Pulmonary artery endothelial cell (primary cell): ENCODE measurements around the gene NPW. TPM values are rescaled to one million over a fixed set of nuclear protein-coding genes. Genes with fewer than 3 reads are reported as not detected.

Experiments
- DNase-seq: peaks from one replicate; pipeline ENCODE4 v3.0.0-alpha.2; 2011; ENCODE audit warnings: low read depth, low spot score
- total RNA-seq: library from RNA; depleted of rRNA; stranded (reverse); fragments of >200 nt; gene quantifications from 2 replicates; pipeline ENCODE4 v1.2.3, GENCODE V29; 2014

The NPW gene
- total RNA-seq, 1 donor from 2014 or later: 0.33 TPM

DNA sequence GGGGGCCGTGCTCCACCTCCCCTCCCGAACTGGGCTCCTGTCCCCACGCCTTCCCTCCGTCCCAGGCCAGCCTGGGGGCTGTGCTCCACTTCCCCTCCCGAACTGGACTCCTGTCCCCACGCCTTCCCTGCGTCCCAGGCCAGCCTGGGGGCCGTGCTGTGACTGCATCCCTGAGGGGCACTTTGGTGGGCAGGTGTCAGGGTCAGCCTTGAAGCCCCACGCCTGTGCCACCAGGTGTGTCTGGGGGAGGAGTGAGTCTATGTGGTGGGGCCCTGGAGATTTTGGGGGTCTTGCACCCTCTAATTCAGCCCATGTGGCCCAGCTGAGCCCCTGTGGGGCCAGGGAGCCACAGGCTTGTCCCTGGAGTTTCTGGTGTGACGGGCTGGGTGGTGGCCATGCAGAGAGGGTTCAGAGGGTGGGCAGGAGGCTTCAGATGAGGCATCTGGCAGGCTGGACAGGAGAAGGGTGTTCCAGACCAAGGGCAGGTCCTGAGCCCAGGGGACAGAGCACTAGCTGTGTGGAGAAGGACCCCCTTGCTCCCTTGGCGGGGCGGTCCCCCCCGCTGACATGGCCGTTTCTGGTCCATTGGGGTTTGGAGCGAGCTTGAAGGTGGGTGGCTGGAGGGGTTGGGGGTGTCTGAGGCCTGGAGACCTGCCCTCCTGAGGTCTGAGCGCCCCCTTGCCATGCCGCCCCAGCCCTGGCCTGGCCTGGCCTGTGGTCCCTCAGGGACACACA is 15.3 kb downstream of the NPW start:
- DNase-seq: no peak

DNA sequence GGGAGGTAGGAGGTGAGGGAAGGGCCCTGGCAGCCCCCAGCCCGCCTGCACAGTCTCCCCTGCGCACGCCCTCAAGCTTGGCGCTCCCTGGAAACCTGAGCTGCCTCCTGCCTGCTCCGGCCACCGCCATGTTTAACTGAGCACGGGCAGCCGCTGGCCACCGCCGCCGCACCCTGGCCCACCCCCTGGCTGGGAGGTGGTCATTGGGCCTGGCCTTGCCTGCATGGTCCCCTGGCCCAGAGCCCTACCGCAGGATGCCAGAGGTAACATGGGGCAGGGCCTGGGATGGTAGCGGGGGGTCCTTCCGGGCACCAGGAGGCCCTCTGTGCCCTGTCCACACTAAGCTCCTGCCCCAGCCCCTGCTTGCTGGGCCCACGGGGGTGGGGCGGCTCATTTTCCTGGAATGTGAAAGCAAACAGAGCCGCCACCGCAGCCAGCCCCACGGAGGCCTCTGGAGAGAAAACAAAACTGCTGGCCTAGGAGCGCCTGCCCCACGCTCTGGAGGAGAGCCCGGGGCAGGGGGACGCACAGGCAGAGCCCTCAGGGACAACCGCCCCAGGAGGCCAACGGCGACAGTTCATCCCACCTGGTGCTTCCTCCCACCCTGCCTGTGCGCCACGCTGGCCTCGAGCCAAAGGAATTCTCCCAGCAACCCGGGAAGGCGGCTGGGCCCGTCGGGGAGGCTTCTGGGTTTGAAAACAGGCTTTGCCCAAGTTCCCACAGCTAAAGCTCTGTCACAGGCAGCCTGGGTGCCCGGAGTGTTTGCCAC is 16.0 kb downstream of the NPW start:
- no peak for DNase-seq

DNA sequence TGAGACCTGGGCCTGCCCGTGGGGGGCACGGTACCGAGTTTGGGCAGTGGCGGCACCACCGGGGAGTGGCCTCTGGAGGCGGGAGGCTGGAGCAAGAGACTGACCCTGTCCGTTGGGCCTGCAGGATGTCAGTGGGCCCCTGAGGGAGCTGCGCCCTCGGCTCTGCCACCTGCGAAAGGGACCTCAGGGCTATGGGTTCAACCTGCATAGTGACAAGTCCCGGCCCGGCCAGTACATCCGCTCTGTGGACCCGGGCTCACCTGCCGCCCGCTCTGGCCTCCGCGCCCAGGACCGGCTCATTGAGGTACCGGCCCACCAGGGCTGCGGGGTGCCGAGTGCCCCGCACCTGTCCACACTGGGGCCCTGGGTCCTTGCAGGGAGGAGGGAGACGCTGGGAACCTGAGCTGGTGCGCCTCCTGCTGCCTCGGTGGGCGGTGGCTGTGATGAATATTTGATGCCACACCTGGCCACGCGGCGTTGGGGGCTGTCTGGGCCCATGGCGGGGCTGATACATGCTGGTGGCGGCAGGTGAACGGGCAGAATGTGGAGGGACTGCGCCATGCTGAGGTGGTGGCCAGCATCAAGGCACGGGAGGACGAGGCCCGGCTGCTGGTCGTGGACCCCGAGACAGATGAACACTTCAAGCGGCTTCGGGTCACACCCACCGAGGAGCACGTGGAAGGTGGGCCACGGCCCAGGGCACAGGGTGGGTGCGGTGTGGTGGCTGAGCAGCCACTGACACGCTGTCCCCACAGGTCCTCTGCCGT is 16.8 kb downstream of the NPW start:
- DNase-seq: no peak

DNA sequence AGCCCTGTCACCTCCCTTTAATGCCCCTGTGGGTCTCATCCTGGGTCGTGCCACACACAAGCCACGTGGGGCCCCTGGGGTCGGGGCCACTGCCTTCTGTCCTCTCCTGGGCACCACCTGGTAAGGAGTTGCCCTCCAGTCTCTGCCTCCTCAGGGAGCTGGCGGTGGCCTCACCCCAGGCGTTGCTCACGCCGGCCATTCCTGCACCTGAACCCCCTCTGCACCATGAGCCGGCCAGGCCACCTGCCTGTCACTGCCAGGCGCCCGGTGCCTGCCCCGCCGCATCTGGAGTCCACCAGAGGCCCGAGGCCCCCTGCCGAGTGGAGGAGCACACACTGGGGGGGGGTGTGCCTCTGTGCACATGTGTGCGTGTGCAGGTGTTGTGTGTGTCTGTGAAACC is 17.5 kb downstream of the NPW start:
- DNase-seq: no peak

DNA sequence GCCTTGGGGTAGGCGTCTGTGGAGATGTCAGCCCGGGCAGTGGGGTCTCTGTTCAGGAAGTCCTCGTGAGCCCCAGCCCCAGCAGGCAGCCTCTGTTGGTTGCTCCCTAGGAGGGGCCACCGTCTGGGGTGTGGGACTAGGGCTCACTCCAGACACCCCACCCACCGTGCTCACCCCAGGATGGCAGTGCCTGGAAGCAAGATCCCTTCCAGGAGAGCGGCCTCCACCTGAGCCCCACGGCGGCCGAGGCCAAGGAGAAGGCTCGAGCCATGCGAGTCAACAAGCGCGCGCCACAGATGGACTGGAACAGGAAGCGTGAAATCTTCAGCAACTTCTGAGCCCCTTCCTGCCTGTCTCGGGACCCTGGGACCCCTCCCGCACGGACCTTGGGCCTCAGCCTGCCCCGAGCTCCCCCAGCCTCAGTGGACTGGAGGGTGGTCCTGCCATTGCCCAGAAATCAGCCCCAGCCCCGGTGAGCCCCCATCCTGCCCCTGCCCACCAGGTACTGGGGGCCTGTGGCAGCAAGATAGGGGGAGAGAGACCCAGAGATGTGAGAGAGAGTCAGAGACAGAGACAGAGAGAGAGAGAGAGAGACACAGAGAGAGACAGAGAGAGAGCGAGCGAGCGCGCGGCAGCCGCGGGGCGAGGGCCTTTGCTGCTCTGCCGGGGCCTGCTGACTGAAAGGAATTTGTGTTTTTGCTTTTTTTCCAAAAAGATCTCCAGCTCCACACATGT is 18.2 kb downstream of the NPW start:
- no peak for DNase-seq

DNA sequence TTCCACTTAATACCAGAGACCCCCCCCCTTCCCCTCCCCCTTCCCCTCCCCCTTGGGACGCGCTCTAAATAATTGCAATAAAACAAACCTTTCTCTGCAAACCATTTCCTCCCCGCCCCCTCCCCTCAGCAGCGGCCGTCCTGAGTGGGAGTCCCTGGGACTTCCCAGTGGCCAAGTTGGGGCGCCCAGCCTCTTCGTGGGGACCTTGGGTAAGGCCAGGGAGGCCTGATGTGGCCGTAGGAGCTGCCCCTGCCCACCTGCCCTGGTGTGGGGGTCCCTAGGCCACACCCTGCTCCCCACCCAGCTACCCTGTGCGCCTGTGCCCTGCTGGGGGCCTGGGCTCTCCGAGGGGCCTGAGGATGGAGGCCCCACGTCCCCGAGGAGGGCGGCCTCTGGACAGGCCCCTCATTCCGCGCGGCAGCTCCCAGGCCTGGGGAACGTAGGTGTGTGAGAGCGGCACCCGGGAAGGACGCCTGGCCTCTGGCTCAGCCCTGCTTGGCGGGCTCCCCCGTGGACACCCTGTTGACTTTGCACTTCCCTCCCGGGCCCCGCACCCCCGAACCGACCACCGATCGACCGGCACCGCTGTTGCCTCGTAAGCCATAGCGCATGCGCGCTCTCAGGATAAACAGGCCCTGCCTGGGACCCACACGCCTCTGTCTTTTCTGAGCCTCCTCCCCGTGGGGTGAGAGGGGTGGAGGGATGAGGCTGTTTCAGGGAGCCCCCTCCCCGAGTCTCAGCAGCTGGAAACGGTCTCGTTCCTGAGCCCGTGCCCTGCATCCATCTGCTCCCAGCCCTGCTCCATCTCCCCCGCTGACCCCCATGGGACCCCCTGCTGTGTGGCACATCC is 19.0 kb downstream of the NPW start:
- DNase-seq: no peak

DNA sequence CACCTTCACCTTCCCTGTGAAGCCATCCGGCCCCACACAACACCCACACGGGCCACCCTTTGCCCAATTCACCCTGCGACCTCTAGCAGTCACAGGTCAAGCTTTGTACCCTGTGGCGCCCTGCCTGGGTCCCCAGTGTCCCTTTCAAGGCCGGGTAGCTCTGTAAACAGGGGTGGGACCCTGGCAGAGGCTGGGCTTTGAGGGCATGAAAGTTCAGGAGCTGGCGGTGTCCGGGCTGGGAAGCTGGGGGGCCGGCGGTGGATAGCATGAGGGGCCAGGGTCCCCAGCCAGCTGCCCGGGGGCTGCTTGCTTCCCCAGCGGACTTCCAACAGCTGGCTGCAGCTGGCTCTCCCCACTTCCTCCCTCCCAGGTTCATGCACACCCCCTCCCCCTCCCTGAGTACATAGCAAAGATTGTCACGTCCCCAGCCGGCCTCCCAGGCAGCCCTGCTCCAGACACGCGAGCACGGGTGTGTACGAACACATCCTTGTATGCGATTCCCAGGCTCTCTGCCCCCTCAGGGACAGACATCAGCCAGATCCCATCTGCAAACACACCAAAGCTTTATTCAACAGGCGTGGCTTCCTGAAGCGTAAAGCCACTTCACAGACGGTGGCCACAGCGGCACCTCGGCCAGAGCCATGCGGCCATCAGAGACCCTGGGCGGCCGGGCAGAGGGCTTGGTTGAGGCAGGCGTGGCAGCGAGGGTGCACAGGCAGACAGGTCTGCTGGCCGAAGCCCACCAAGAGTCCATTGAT is 19.9 kb downstream of the NPW start:
- no peak for DNase-seq

DNA sequence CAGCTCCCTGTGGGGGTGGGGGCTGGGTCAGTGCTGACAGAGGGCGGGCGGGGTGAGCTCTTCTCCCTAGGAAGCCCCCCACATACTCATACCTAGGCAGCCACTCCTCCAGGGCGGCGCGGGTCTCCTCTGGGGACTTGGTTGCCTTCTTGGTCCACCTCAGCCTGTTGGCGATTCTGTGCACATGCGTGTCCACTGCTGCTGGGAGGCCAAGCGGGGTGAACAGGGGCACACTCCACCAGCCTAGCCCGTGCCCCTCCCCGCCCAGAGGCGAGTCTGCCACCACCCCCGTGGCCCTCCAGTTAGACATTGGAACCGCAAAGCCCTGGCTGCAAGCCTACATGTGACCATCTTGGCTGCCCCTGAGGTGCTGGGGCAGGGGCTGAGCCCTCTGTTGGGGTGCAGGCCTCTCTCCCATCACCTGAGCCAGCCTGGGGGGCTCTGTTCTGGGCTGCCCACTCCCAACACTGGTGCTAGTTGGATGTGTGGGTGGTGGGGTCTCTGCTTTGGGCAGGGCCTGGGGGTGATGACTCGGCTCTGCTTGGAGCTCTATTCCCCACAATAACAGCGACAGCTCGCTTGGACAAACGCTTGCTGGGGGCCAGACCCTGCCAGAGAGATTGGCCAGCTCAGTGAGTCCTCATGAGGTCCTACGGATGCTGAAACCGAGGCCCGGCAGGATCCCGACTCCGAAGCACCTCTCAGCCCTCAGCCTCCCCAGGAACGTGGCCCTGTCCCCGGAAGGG is 20.6 kb downstream of the NPW start:
- no peak for DNase-seq

DNA sequence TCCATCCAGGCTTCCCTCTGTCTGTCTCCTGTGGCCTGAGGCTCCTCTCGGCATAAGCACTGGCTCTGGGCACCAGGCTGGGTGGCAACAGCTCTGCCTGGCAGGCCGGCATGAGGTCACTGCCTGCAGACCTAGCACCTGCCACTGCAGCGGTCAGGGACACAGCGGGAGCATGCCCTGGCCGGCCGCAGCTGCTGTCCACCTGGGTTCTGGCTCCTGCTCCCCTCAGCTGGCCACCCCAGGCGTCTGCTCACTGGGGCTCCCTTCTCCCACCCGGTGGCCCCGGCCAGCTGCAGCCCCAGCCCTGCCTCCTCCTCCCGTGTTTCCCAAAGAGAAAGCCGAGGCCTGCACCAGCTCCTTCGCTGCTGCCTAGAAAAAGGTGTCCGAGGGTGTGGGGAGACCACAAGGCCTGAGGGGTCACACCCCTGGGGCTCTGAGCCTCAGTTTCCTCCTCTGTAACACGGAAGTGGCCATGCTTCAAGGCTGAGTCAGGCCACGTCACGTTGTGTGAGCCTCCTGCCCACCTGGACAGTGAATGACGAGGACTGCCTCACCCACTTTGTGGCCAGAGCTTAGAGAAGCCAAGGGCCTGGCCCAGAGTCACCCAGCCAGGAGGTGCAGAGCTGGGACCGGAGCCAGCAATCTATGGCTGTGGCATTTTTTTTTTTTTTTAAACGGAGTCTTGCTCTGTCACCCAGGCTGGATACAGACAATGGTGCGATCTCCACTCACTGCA is 21.4 kb downstream of the NPW start:
- DNase-seq: no peak

DNA sequence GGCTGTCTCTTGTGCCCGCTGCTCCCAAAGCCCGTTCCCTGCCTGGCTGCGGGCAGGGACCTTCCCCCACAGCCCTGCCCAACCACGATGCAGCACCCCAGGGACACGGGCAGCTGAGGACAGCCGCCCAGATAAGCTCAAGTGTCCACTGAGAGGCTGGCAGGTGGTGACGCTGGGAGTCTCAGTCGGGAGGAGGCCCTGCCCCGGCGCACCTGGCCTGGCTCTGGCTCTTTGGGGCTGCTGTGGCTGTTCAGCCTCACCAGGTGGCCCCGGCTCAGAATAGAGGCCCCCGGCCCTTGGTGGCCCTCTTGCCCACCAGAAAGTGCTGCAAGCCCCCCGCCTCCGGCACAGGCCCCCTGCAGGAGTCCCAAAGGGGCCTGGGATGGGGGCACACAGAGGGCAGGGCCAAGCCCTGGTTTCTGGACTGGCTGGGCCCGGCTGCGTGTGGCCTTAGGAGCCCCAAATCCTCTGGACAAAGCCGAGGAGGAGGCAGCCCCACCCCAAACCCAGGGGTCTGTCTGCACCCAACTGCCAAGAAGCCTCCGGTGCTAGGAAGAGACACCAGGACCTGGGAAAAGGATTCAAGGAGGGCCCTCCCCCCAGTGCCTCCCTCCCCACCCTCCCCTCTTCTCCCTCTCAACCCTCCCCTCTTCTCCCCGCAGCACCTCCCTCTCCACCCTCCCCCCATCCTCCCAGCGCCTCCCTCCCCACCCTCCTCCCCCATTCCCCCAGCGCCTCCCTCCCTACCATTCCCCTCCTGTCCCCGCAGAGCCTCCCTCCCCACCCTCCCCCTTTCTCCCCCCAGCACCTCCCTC is 22.8 kb downstream of the NPW start:
- DNase-seq: no peak

DNA sequence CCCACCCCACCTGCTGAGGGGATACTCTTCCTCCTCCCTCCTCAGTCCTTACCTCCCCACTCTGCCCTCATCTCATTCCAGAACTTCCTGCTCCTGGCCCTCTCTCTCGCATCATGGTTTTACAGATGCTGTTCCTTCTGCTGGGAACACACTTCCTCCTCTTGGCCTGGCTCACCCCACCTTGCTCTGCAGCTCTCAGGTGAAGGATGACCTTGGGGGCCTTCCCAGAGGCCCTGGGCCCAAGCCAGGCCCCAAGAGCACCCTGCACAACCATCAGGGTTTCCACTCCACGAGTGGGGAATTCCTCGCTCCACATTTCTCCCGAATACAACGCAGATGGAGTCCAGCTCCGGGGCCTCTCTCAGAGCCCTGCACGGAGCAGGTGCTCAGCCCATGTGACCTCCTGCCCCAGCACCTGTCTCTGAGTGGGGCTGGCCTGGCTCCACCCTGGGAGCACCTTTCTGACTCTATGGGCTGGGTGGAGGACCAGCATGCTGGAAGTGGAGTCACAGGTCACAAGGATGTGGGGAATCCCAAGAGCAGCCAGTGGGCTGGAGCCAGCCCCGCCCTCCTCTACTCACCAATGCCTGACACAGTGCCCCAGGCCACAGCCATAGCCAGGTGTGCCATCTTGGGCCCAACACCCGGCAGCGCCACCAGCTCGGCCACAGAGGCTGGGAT is 23.5 kb downstream of the NPW start:
- no peak for DNase-seq

DNA sequence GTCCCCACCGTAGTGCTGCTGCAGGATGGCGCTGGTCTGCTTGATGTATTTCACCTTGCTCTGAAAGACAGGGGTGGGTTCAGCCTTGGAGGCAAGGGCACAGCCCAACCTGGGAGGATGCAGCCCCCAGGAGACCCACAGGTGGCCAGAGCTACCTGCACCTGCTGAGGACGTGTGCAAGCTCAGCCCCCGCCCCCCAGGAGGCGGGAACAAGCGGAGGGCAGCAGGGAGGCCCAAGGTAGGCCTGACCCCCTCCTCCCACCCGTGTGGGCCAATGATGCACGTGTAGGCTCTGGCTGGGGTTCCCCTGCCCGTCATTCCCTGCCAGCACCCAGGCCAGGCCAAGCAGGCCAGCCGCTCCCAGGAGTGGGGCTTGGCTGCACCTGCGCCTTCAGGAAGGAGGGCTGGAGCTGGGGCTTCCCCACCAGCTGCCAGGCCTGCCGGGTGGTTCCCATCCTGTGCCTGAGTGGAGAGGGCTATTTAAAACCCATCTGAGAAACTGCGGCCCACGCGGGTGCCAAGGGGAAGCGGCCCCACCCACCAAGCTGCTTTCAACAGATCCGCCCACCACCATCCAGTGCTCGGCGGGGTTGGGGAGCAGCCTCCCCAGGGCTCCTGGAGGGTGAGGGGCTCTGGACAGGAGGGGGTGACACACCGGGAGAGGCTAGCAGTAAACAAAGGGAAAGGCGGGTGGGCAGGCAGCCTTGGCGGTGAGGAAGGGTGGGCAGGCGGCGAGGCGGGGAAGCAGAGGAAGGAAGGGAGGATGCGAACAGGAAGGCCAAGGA is 24.3 kb downstream of the NPW start:
- DNase-seq: no peak

DNA sequence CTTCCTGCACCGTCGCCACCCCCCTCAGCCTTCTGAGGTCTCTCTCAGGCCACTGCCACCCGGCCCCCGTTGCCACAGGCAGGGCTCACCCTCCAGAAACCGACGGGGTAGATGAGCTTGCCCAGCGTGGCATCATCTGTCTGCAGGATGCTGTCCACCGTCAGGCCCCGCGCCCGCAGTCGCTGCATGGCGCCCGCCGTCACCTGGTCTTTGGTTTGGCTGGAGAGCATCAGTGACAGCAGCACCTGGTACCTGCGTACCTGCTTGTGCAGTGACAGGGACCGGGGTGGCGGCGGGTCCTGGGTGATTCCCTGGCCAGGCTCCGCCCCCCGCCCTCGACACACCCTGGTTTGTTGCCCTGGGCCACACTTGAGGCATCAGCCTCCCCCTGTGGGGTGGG is 25.0 kb downstream of the NPW start:
- no peak for DNase-seq

DNA sequence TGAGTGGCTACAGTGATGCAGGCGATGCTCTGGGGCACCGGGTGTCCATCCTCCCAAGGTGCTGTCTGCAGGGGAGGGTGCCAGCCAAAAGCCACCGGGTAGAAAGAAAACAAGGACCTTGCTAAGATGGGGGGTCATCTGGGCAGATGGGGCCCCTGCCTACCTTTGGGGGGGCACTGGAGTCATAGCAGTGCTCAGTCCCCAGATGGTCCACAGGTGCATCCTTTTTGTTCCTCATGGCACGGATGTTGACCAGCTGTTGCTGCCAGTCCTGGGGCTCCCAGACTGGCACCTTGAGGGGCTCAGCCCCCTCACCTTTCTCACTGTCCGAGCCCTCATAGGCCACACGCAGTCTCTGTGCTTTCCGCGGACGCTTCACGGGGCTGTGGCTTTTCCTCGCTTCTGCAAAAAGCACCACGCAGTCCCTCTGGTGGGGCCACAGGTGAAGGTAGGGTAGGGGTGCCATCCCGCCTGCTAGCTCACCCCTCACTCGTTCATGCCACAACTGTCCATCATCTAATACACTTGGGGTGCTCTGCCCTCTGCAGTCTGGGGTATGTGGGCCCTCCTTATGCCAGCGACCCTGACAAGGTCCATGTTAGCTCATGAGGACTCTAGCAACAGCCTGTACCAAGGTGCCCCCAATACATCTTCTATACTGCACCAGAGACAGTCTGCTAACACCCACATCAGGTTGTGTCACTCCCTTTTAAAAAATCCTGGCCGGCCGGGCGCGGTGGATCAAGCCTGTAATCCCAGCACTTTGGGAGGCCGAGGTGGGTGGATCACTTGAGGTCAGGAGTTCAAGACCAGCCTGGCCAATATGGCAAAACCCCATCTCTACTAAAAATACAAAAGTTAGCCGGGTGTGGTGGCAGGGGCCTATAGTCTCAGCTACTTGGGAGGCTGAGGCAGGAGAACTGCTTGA is 26.6 kb downstream of the NPW start:
- DNase-seq: no peak

DNA sequence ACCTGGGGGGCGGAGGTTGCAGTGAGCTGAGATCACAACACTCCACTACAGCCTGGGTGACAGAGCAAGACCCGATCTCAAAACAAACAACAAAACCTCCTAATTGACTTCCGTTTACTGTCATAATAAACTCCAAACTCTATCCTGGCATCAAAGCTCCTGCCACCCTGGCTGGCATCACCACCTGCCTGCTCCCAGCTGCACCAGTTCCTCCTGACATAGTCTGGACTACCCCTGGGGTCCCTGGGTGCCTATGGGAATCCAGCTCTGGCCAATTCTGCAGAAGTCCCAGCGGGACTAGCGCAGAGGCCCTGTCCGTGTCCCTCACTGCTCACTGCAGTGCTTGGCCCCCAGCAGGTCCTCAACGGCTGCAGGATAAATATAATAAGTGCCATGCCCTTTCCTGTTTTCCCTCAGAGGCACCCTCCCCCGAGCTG is 27.3 kb downstream of the NPW start:
- DNase-seq: no peak
